Right forelimb (tissue), 1 donor: ENCODE results near the gene HAPLN1.
"Not testable (repeated sequence)": the region's sequence is repeated elsewhere in the genome, so short reads cannot be mapped to it uniquely, and the experiment has no call there.

ENCODE experiments used
- DNase-seq: peaks from one replicate; pipeline ENCODE4 v3.0.0-alpha.2; 2018

The HAPLN1 gene

DNA sequence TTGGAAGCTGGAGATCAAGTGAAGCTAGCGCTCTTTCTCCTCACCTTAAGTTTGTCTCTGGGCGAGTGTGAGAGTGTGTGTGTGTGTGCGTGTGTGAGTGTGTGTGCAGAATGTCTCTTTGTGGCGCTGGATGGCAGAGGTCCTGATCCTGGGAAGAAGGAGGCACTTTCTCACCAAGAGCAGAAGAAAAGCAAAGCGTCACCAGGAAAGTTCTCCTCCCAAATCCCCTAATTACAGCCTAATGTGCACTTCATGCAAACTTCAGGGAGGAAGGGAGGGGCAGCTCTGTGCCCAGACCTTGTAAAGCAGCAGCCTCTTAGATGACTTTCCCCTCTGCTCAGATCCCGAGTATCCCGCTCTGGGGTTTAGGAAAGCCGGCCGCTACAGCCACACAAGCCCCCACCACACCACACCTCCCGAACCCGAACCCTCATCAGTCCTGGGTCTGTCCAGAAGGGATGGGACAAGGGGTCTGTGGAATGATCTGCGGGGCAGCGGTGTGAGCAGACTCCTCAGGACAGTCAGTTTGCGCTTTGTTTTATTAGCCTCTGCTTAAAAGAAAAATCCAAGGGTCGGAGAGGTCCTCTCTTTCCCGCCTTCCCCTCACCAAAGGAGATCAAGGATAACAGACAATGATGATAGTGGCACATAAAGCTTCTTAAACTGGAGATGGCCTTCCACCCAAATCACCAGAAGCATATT lies at the start of gene HAPLN1:
Gene HAPLN1 (minus strand): TSS at position 20 of the 702 bp plus-strand sequence. CDS start 47,332 bp downstream, outside the sequence.
- DNase-seq: peak; percentile 67

DNA sequence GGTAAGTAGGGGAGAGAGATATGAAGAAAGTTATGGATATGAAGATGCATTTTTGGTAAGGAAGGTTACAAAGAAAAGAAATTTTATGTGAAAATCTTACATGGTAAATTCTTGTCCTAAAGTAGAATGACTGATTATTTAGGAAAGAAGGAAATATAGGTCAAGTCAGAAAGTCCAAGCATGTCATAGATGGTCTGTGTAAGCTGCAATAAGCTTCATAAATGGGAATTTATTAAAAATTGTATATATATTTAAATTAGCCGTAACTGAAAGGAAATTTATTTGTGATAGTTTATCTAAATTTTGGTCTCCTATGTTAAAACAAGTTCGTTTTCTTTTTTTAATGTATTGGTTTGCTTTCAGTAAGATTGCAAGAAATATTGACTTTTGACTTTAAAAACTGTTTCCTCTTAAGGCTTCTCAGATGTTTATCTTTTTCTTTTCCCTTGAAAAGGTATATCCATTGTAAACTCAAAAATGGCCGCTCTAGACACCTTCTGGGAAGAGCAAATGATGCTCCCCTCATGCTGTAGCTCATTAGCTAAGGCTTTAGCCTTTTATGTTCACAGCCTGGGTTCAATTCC lies 46.8 kb upstream of the HAPLN1 start:
- DNase-seq: no peak

DNA sequence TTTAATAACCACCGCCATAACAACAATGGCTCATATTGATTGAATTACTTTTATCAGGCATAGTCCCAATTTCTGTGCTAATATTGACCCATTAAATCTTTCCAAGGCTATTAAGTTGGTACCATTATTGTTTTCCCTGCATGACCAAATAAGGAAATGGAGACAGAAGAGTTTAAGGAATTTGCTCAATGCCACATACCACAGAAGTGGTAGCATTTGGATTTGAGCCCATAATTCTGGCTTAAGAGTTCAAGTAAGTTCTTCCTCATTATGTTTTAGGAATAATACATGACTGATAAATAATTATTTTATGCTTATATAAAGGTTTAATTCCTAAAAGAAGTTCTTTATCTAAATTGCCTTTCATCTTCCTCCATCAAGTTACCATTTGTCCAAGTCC lies 43.4 kb upstream of the HAPLN1 start:
- DNase-seq: no peak

DNA sequence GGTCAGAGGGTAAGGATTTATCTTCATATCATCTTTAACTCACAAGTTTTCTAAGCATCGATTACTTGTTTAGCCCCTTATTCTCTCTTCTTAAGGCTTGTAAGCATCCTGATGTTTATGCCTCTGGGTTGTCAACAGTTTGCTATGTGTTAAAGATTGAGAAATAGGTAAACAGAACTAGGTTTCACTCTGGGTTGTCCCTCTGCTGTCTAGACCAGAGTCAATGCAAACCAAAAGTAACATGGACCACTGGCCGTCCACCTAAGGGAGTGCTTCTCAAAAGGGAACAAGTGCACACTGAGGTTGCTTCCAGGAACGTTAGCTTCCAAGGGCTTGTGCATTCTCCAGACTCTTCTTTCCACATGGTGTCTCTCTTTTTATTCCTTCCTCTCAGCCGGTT lies 39.9 kb upstream of the HAPLN1 start:
- no peak for DNase-seq

DNA sequence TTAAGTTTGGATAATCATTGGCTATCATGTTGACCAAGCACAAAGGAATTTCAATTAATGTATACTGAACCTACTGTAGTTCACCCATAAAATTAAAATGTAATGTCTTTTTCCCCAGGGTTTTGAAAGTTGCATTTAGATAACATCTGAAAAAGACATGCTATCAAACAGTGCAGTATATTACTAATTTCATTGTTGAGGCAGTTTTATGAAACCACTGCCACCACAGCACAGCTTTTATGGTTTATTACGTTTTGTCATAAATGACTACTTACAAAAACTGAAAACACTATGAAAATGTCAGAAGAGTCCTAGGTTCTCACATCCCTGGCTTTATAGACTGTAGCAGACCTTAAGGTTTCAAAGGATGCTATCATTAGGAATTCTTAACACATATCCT lies 32.0 kb upstream of the HAPLN1 start:
- DNase-seq: no peak

DNA sequence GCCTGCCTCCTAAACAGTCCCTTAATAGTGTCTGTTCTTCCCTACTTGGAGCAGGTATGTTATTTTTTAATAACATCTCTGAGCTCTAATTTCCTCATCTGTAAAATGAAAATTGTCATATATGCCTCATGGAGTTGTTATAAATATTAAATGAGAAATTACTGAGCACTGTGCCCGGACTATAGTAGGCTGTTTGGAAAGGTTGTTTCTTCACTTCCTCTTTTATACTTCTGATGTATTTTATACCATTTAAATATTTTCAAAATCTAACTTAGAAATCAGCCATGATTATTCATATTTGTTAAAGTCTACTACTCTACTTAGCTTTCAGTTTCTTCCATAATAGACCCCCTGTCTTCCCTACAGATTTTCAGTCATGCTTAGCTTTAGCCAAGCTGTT lies 30.5 kb upstream of the HAPLN1 start:
- no peak for DNase-seq

DNA sequence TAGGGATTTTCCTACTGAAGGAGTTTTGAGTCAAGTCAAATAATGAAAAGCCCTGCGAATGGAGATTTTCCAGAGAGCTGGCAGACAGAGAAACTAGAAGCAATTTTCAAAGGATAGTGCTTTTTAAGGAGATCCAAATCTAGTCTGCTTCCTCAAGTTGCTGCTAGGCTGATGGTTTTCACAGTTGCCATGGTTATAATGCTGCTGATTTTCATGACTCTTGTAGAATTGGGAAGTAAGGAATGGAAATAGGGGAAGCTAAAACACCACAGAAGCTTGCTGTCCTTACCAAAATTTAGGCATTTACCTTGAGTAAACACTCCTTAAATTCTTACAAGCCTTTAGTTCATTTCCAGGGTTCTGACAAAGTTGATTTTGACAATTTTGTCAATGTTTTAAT lies 30.1 kb upstream of the HAPLN1 start:
- no peak for DNase-seq

DNA sequence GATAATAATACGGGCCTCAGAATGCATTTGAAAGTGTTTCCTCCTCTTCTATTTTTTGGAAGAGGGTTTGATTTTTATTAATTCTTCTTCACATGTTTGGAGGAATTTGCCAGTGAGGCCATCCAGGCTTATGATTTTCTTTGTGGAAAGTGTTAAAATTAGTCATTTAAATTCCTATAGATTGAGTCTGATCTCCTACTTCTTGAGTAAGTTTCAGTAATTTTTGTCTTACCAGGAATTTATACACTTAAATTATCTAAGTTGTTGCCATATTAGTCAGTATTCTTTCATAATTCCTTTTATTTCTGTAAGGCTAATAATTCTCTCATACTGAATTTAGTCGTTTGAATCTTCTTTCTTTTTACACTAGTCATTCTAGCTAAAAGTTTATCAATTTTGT lies 25.2 kb upstream of the HAPLN1 start:
- no peak for DNase-seq

DNA sequence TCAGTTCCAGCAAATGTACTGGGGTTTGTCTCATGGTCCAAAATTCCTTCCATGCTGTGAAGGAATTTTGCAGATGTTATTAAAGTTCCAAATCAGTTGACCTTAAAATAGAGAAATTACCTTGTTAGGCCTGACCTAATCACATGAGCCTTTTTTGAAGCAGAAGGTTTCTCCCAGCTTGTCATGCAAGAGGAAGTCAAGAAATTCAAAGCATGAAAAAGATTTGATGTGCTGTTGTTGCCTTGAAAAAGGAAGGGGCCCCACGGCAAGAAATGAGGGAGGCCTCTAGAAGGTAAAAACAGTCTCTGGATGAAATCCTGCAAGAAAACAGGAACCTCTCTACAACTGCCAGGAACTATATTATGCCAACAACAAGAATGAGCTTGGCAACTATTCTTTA lies 24.2 kb upstream of the HAPLN1 start:
- DNase-seq: no peak

DNA sequence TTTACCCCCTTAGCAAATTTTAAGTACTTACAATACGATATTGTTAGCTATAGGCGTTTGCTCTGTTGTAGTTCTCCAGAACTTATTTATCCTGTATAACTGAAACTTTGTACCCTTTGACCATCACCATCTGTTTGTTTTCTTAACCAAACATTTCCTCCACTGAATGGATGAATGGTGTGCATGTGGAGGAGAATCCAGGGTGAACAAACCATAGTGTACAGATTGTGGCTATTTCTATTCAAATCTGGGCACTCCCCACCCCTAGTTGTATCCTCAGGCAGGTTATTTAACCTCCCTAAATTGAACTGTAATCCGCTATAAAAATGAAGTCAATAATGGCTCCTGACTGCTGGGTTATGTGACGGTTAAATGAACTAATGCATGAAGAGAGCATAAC lies 21.4 kb upstream of the HAPLN1 start:
- DNase-seq: no peak

DNA sequence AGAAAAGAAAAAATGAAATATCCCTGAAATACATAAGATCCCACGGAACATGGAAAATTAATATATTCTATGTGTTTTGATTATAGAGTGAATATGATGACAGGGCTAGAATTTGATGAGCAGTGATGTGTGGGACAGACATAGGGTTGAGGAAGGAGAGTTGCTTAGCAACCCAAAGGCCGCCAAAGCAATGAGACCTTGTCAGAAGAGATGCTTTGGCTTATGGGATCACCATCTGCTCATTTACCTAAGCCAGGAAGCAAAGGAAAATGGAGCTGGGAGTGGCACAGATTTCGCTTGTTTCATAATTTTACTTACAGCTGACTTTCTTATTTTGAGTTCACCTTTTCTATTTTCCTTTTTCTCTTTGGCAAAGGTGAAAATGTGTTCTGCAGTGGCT lies 20.9 kb upstream of the HAPLN1 start:
- DNase-seq: no peak

DNA sequence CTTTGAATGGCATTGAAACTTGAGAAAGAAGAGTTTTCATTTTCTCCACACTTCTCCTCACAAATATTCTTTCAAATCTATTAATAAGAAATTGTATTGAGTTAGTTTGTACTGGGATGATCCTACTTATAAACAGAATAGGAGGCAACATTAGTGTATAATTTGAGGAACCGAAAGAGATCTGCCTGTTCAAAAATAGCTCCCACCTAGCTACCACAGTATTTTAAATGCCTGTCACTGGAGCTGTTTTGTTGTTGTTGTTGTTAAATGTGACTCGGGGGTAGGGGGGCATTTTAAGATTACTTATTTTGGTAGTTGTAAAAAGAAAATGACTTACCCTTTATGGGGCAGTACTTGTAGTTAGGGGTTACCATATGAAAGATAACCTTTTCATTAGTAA lies 20.1 kb upstream of the HAPLN1 start:
- no peak for DNase-seq

DNA sequence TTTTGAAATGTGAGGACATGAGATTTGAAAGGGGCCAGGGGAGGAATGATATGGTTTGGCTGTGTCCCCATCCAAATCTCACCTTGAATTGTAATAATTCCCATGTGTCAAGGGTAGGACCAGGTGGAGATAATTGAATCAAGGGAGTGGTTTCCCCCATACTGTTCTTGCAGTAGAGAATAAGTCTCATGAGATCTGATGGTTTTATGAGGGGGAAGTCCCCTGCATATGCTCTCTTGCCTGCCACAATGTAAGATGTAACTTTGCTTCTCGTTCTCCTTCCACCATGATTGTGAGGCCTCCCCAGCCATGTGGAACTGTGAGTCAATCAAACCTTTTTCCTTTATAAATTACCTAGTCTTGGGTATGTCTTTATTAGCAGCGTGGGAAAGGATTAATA lies 15.5 kb upstream of the HAPLN1 start:
- DNase-seq: not testable (repeated sequence)

DNA sequence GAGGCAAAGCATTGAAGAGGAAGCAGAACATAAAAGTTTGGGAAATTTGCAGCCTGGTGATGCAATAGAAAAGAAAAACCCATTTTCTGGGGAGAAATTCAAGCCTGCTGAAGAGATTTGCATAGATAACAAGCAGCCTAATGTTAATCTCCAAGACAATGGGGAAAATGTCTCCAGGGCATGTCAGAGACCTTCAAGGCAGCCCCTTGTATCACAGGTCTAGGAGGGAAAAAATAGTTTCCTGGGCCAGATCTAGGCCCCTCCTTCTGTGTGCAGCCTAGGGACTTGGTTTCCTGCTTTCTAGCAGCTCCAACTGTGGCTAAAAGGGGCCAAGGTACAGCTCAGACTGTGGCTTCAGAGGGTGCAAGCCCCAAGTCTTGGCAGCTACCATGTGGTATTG lies 14.4 kb upstream of the HAPLN1 start:
- DNase-seq: not testable (repeated sequence)

DNA sequence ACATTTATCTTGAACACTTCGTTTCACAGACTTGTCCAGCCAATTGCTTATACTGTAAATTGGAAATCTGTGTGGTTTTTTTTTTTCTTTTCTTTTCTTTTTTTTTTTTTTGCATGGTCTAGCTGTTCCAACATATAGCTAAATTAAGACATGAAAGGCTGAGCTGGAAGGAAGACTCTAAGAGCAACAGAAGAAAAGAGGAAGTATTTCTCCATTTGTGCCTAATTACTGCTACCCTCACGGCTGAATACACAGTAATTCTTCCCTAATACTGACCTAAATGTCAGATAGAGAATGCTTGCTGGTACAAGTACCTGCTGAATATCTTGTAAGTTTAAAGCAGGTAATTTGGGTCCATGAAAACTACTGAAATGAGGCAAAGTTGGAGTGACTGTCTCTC lies 11.0 kb upstream of the HAPLN1 start:
- DNase-seq: no peak

DNA sequence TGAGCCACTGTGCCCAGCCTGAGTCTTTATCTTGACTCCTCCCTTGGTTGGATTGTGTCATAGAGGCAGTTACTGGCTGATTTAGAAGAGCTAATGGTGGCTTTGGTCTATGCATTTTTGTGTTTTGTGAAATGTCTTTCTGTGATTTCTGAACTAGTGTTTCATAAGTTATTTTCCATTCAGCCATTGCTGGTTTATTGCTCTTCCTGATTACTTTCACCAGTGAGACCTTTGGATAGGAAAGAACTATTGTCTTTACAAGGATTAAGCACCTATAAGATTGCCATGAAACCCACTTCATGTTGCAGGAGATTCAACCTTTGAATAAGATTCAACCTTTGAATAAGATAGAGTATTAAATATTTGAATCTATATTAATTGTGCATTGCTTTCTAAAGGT lies 8.7 kb upstream of the HAPLN1 start:
- no peak for DNase-seq

DNA sequence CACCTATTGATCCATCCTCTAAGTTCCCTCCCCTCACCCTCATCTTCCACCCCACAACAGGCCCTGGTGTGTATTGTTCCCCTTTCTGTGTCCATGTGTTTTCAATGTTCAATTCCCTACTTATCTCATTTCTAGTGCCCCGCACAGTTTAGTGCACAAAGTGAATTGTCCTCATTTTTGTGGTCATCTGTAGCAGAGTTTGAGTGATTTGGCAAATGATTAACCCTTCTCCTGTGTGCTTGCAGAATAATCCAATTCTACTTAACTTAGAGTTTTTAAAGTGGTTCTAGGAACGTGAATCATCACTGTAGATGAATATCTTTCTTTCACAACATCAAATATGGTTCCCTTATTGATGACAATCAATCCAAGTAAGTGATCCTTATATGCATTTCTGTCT lies 6.3 kb upstream of the HAPLN1 start:
- DNase-seq: no peak

DNA sequence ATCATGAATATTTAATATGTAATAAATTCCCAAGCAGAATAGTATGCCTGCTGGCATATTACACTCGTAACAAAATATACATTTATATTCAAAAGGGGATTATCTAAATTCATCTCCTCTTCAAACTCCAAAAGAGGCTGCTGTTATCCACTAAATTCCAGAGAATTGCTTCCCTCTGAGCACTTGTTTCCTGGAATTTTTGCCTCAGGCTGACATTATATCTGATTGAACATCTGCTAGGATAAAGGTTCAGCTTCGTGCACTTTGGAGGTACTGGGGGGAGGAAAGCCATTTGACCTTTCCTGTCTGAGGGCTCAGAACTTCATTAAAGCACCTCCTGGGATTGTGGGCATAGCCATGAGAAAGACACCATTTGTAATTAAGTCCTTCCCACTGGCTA lies 4.3 kb upstream of the HAPLN1 start:
- DNase-seq: no peak

DNA sequence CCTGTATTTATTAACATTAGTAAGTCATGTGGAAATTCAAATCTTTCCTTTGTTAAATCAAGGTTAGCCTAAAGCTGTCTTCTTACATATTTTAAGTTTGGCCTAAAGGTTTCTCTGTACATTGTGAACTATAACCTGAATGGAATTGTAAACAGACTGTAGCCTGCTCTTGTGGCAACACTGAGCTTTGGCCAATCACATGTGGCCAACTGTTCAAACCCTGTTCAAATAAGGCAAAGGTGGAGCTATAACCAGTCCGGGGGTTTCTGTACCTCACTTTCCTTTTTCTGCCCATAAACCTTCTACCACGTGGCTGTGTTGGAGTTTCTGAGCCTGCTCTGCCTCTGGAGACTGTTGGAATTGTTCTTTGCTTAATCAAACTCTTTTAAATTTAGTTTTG lies 3.3 kb upstream of the HAPLN1 start:
- DNase-seq: no peak

DNA sequence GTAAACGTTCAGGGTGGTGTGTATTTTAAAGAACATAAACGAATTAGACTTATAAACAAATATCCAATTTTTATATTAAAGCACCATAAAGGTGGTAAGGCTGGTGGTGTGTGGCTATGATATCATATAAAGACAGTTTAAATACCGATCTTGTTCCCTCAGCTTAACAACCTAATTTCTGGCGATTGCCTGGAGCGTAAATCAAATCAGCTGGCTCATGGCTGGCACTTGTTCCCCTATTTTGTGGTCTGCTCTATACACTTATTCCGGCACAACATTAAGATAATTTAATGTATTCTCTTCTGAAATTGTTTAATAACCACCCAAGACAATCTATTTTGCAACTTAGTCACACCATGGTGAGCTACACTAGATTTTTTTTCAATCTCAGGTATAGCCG lies 2.4 kb upstream of the HAPLN1 start:
- DNase-seq: no peak

DNA sequence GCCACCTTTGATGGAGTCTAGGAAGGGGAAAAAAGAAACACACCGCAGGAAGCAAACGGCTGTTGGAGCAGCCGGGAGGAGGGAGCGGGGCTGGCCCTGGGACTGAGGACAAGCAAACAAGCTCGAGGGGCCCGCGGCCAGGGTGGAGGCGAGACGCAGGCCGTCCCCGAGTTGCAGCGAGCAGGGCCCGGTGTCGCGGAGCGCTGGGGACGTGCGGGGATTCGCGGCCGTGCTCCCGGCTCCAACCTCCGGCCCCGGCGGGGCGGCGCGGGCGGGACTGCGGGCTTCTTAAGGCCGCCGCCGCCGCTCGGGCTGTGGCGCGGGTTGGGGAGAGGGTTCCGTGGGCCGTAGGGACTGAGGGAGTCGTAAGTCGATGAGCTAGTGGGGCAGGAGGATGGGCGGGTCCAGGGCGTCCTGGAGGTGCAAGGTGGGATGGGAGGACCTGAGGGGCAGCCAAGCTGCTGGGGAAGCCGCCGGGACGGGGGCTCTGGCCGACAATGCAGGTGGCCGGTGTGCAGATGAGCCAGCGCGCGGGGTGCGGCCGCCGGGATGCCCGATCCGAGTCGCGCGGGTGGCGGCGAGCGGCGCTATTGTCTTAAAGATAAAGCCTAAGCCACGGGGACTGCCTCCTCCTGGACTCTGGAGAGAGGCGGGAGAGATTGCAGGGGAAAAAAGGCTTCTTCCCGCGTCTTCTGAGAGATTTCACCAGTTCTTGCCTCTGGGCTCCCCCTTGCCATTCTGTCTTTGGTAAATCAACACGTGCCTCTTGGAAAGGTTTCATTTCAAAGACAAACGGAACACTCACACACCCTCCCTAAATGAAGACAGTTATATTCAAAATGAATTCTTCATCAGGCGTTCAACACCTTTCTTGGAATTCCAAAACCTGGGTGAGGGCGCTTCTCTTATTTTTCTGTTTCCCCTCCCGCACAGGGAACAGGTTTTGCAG lies 1.6 kb upstream of the HAPLN1 start:
- peak; percentile 86 for DNase-seq

DNA sequence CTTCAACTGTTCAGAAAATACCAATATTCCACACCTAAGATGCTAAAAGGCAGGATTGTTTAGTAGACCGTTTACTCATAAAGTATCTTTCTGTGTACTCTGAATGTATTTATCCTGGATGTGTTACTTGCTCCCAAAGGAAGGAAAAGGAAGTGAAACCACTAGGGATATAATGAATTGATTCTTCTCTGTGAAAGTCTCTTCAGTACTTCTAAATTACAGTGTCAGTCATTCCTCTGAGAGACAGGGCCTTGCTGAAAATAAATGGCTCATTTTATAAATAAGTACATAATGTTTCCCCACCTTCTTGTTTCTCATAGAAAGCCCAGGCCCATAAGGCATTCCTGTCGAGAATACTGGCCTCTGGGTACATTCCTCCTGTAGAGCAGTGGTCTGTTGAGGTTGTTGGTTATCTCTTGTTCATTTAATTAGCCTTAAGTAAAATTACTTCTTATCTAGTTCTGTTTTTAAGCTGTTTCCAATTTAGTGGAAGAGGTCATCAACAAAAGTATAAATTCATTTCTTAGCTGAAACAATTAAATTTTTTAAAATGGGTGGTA lies 1.6 kb downstream of the HAPLN1 start:
- DNase-seq: no peak

DNA sequence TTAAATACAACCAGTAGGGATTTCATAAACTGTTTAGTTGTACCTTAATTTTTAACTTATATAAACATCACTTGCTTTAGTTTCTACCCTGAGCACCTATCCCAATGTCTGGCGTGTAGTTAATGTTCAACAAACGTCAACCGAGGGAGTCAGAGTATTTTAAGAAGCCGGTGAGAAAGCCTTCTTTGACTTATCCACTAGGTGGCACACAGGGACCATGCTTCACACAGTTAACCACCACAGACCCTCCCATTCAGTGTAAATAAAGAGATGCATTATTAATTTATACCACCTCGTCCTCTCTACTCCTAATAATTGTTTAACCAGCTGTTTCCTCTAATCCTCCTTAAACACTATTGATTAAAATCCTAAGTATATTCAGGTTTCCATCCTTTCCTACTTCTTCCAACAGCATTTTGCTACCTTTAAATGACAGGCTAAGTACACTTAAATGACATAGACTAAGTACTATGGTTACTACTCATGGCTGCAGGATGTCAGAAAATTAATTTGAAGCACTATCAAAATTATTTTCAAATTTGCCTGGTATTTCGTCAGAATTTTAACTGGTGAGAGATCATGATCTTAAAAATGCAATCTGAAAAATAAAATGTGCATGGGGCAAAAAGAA lies 2.3 kb downstream of the HAPLN1 start:
- no peak for DNase-seq
